ENCODE results near the gene SMARCA1. TPM values are rescaled to one million over a fixed set of nuclear protein-coding genes. Genes with fewer than 3 reads are reported as not detected.

The SMARCA1 gene
- total RNA-seq, 1 donor from 2014 or later: 48.2 TPM

DNA sequence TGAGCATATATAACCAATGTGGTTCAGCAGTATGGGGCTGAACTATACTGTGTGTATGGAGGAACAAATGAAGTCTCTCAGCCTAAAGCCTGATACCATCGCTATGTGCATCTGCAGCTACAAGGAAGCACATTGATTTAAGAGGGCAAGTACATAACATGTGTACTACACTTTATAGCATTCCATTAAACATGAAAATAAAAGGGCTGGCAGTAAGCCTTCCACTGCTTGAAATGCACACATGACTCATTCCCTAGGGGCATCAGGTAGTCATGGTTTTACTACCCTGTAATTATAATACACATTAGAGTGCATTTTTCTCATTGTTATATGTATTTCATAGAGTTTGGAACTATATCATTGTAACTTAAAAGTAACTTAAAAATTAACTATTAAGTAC, 51.2 kb downstream of the SMARCA1 start:
- no peak for DNase-seq (ENCODE audit: extremely low read depth, low read depth, low spot score)

DNA sequence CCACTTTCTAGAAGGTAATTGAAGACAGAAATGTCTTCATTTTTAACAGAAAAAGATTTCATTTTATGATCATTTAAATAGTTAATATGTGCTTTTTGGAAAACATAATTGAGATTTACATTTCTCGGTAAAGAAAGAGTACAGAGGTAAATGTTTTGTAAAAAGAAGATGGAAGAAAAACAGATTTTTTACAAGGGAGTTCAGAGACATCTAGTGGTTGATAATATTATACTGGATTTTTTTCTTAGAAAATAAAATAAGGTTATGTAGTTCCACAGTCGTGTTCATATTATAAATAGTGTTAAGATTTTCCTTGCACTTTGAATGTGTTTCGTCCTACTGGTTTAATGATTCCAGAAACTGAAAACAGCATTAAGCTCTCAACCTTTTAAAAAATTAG, 60.6 kb downstream of the SMARCA1 start:
- DNase-seq (ENCODE audit: extremely low read depth, low read depth, low spot score): no peak

DNA sequence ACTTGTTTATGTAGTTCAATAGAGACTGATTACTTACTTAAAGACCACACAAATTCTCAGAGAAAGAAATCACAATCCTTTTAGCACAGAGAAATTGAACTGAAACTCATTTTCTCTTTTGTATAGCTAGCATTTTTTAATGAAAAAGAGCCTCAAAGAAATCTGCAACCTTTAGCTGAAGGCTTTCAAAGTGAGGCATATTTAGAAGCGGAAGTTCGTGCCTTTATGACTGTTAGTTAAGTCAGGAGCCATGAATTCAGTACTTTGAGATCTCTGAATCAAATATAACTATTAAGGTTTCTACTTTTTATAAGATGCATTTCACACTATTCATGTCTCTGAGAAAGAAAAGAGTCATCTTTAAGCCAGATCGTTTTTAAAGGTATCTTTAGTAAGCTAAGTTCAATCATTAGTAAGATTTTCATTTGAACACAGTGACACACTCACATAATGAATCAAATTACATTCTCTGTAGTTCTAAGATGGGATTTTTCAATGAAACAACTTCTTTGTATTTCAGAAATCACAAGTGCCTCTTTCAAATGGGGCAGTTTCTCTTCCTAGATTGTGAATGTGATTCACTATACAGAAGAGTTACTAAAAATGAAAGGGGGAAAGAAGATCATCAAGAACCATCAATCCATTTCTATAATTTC, 61.4 kb downstream of the SMARCA1 start:
- no peak for DNase-seq (ENCODE audit: extremely low read depth, low read depth, low spot score)

GRCh38 chrX:129452523-129452922, 70.8 kb downstream of the SMARCA1 start:
- no peak for DNase-seq (ENCODE audit: extremely low read depth, low read depth, low spot score)

- no peak for DNase-seq (ENCODE audit: extremely low read depth, low read depth, low spot score)
Measured at GRCh38 chrX:129450123-129450522, 73.2 kb downstream of the SMARCA1 start.

GRCh38 chrX:129449148-129449547, 74.1 kb downstream of the SMARCA1 start:
- DNase-seq (ENCODE audit: extremely low read depth, low read depth, low spot score): no peak

DNA sequence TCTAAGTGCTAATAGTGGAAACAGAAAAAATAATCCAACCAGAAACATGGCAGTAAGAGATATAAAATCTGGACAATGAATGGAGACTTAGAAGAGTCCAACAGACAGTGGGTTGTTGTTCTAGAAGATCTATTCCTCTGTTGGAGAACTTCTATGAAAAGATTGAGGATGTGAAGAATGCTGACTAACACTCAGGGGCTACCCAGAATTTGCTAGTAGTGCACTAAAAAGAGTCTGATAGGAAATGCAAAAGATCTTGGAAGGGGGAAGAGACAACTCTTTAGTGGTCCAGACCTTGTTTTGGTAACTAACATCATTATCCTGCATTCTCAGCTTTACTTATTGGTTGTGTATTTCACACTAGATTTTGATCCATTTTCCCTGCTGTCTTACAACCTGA, 77.9 kb downstream of the SMARCA1 start:
- DNase-seq (ENCODE audit: extremely low read depth, low read depth, low spot score): no peak

DNA sequence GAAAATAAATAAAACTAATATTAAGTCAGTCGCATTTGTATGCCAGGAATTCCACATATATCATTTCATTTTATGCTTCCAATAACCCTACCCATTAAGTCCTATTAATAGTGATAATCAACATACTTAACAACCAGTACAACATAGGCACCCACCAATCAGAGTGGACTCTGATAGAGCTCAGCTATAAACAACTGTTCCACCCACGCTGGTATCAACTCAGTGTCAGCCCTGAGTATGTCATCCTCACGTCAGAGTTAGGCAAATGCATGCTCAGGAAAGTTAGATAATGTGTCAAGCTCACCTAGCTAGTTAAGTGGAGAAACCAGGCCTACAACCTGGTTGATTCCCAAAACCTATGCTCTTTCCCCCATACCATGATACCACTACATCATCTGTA, 89.3 kb downstream of the SMARCA1 start:
- no peak for DNase-seq (ENCODE audit: extremely low read depth, low read depth, low spot score)

GRCh38 chrX:129433461-129433860, 89.8 kb downstream of the SMARCA1 start:
- DNase-seq (ENCODE audit: extremely low read depth, low read depth, low spot score): no peak

- no peak for DNase-seq (ENCODE audit: extremely low read depth, low read depth, low spot score)
Measured at GRCh38 chrX:129427267-129427666, 96.0 kb downstream of the SMARCA1 start.

GRCh38 chrX:129423191-129423590, 100.1 kb downstream of the SMARCA1 start:
- no peak for DNase-seq (ENCODE audit: extremely low read depth, low read depth, low spot score)

GRCh38 chrX:129404670-129405008, 118.7 kb downstream of the SMARCA1 start:
- DNase-seq (ENCODE audit: extremely low read depth, low read depth, low spot score): no peak

DNA sequence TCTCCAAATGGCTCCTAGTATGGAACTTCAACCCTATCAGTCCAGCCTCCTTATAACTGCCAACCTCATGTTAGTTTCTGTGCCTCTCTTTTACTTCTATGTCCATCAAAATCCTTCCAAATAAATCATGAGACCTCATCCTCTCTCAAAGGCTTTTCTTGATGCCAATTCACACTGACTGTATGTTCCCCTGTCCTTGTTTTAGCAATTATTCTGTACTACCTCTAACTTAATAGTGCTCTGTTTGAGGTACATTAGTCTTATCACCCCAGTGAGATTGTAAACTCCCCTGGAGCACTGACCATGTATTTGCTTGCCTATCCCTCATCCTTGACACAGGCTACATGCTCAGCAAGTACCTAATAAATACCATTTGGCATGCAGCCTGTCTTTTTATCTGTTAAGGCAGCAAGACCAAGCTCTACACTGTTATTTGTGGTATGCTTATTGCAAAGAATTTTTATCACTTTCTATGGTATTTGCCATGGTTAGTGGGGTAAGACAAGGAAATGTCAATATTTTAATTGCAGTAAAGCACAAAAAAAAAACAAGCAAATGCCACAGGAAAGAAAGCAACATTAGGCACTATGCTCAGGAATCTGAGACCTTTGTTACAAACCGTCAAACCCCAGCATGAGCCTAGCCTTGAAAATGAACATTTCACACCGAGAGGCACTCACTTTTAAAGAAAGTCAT, 119.2 kb downstream of the SMARCA1 start:
- DNase-seq (ENCODE audit: extremely low read depth, low read depth, low spot score): no peak

Other genes with a start within 250 kb of the SMARCA1 start
- 14.7 and 20.3 TPM in 2 replicates for gene OCRL, start 16.8 kb upstream of the SMARCA1 start, total RNA-seq
- 1,464 and 1,492 TPM in 2 replicates for gene APLN, start 131.5 kb upstream of the SMARCA1 start, total RNA-seq
- gene XPNPEP2, start 215.5 kb upstream of the SMARCA1 start, total RNA-seq: not detected in 2 replicates

Measured in glomerular endothelial cell (primary cell).